GM12891 (cell line): ENCODE data around the gene PACS2.

ENCODE experiments used
- POLR2A ChIP-seq: IDR thresholded peaks from 2 replicates; pipeline ENCODE4 v1.6.1; 2011; ENCODE audit warnings: low read depth, low read length, control low read depth
- POLR2AphosphoS5 ChIP-seq: IDR thresholded peaks from 2 replicates; pipeline ENCODE4 v1.6.1; 2011; ENCODE audit warnings: low read depth, low read length, control low read depth
- POU2F2 ChIP-seq: IDR thresholded peaks from 2 replicates; pipeline ENCODE4 v1.6.1; 2011; ENCODE audit warnings: low read depth, mild to moderate bottlenecking, control low read depth, low read length, moderate library complexity
- TAF1 ChIP-seq: IDR thresholded peaks from 2 replicates; pipeline ENCODE4 v1.6.1; 2011; ENCODE audit warnings: low read depth, low read length, control low read depth

DNA sequence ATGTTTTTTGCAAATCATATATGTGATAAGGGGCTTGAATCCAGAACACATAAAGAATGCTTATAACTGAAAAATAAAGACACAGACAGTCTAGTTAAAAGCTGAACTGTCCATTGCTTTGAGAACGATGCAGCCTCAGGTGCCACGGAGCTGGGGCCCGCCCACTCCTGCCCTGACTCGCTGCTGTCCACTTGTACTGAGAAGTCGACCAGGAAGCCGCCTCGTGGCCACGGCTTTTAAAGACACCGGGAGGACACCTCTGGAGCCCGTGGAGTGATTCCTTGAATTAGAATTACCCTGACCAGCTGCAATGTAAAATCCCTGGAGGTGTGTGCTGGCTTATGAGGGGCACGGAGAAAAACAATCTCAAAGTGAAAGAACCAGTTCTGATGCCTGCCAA is 59.8 kb downstream of the PACS2 start:
- no peak for TF ChIP-seq POLR2A
- TF ChIP-seq POLR2AphosphoS5 = no peak
- no peak for TF ChIP-seq TAF1
- TF ChIP-seq POU2F2 = no peak
